Small intestine (tissue), 7 donors: ENCODE results near the gene THSD7A. TPM values are rescaled to one million over a fixed set of nuclear protein-coding genes. Genes with fewer than 3 reads are reported as not detected.

Experiments used
- DNase-seq, 2 donors: peaks; one replicate each; pipeline versions ENCODE4 v3.0.0 to v3.0.0-alpha.2; 2013
- FAIRE-seq: peaks from 2 replicates; lab custom pipeline; 2012; peaks lifted over from hg19 to GRCh38; lab: Jason Lieb, UNC
- H3K27ac ChIP-seq, 3 donors: one replicate each; pipeline ENCODE4 v1.5.1; 2013; ENCODE audit warnings: low read length in 2 of 3, mild to moderate bottlenecking in 2 of 3, control low read depth in 1 of 3, inconsistent platforms in 1 of 3, low read depth in 1 of 3, moderate library complexity in 1 of 3
- H3K27me3 ChIP-seq, 3 donors: one replicate each; pipeline ENCODE4 v1.6.1; 2013; ENCODE audit warnings: low read length in 3 of 3, inconsistent platforms in 1 of 3; ENCODE audit not compliant: control insufficient read depth in 3 of 3, insufficient read depth in 3 of 3
- H3K36me3 ChIP-seq, 3 donors: one replicate each; pipeline ENCODE4 v1.6.1; 2013; ENCODE audit warnings: low read length in 3 of 3, inconsistent platforms in 1 of 3, low read depth in 1 of 3, mild to moderate bottlenecking in 1 of 3, moderate library complexity in 1 of 3; ENCODE audit not compliant: control insufficient read depth in 3 of 3, insufficient read depth in 2 of 3
- H3K4me1 ChIP-seq, 3 donors: one replicate each; pipeline ENCODE4 v1.6.1; 2013; ENCODE audit warnings: low read length in 2 of 3, inconsistent platforms in 1 of 3, low read depth in 1 of 3, mild to moderate bottlenecking in 1 of 3, moderate library complexity in 1 of 3; ENCODE audit not compliant: control insufficient read depth in 3 of 3, insufficient read depth in 2 of 3
- H3K4me3 ChIP-seq, 3 donors: one replicate each; pipeline ENCODE4 v1.5.1; 2013; ENCODE audit warnings: low read length in 3 of 3, control low read depth in 1 of 3, inconsistent platforms in 1 of 3, low read depth in 1 of 3, mild to moderate bottlenecking in 1 of 3, moderate library complexity in 1 of 3
- H3K9me3 ChIP-seq, 2 donors: one replicate each; pipeline ENCODE4 v1.6.1; 2013; ENCODE audit warnings: low read depth in 1 of 2, low read length in 1 of 2; ENCODE audit not compliant: control insufficient read depth in 2 of 2, insufficient read depth in 1 of 2
- WGBS, 3 donors: extraction: QIAGEN DNeasy Blood & Tissue Kit; methylation state at CpG; one replicate each; pipeline ENCODE4 v1.1.7; 2013; 5-methylcytosine and 5-hydroxymethylcytosine counted together
- polyA plus RNA-seq, 4 donors: library from polyadenylated mRNA; stranded (reverse) in 3 of 4; unstranded in 1 of 4; fragments of 200-250 nt in 3 of 4; fragments of 120-200 nt in 1 of 4; gene quantifications; one replicate each; pipeline versions ENCODE4 v1.2.1 to v1.2.3, GENCODE V29; 2013
- donor health status: healthy with polysubstance abuse.
- donor health status: control.
- donor health status: control.
- donor health status: Bipolar disorder and iron deficiency.
- donor health status: healthy.

THSD7A gene
- polyA plus RNA-seq, 4 donors, result 1.1 to 3.5 TPM; not detected in 2

DNA sequence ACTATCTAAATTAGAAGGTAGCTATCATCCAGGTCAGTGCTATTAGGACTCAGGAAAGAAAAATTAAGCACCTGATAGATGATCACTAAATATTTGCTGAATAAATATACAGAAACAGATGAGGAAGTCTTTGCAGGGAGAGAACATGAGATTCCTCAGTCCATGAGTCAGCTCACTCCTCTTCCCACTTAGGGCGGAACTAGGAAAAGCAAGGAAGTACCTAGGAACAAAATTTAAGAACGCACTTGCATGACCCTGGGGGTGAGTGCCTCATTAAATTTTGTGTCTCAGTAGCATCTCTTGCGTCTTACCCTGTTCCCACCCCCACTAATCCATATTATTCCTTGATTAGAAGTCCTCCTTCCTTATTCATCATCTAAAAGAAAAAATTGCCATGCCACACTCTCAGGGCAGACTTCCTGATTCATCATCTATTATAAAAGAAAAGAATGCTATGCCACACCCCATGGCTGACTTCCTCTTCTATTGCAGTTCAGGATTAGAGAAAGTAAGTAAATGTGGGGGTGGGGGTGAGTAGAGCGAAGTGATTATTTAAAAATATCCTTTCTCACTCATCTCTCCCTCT is 208.8 kb downstream of the THSD7A start:
- no peaks in the 10 kb centered on the region for H3K27me3 ChIP-seq
- no peaks in the 10 kb centered on the region for H3K36me3 ChIP-seq
- no peak overlapping the region for H3K4me3 ChIP-seq
- WGBS, 3 donors, result 80 to 88% (median 85%) methylated on average over 4 of the region's 4 CpGs
- no peak overlapping the region for H3K27ac ChIP-seq
- no peaks in the 10 kb centered on the region for H3K4me1 ChIP-seq
- FAIRE-seq, result no peak
- DNase-seq, result no peak
- no peaks in the 10 kb centered on the region for H3K9me3 ChIP-seq

DNA sequence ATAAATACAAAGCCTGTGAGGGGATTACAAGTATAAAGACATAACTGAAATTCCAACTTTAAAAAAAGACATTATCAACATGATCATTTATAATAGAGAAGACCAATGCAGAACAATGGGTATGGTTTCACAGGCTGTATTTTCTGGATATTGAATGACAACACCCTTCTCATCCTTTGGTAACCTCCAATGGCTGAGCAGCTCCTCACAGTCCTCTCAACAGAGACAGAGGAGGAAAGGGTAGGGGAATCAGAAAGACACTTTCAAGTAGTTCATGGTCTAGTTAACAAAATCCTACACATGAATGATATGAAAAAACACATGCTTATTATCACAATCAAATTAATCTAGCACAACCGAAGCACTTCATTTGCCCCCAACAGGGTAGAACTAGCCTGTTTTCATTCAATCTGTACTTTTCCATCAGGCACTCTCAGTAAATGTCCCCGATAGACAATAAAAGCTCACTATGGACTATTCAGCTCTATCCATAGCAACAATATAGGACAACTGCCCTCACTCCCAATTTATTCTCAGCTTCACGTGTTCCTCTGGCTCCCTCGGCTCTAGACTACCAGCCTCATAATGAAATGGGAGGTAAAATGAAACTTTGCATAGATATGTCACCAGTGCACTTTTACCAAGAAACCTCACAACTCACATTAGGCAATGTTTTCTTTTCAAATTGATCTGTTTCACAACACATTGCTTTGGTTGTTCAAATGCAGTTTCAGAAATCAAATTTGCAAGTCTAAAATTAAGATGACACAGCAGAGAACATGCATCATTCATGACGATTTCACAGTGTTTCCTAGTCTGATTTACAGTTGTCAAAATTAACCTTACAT is 211.4 kb downstream of the THSD7A start:
- WGBS, 3 donors, result 79 to 86% (median 79%) methylated on average over 5 of the region's 5 CpGs
- DNase-seq (no peak), FAIRE-seq (no peak)
- Histone ChIP-seq H3K27ac (no peak overlapping the region), H3K4me1 (no peaks in the 10 kb centered on the region), H3K36me3 (no peaks in the 10 kb centered on the region), H3K9me3 (no peaks in the 10 kb centered on the region), H3K4me3 (no peak overlapping the region), H3K27me3 (no peaks in the 10 kb centered on the region)

DNA sequence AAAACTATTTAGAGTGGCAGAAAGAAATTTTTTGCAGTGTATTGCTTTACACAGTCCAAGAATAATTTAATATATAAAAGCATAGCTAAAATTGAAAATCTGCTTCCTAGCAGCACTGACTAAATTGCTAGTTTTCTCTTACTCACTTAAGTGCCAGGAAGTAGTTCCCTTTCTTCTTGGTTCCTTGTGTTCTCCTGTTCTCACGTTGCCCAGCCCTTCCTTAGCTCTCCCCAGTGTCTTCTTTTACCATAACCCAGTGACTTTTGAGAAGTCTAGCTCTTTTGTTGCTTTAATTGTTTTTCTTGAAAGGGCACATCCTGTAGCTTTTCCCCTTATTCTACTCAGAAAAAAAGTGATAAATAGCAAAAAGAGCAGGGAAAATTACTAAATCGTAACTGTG is 215.5 kb downstream of the THSD7A start:
- Histone ChIP-seq H3K27ac (no peak overlapping the region), H3K4me3 (no peak overlapping the region), H3K27me3 (no peaks in the 10 kb centered on the region), H3K36me3 (no peaks in the 10 kb centered on the region), H3K4me1 (no peaks in the 10 kb centered on the region), H3K9me3 (no peaks in the 10 kb centered on the region)
- DNase-seq (no peak), FAIRE-seq (no peak)
- 50 to 79% (median 58%) methylated on average over 2 of the region's 2 CpGs for WGBS, 3 donors

DNA sequence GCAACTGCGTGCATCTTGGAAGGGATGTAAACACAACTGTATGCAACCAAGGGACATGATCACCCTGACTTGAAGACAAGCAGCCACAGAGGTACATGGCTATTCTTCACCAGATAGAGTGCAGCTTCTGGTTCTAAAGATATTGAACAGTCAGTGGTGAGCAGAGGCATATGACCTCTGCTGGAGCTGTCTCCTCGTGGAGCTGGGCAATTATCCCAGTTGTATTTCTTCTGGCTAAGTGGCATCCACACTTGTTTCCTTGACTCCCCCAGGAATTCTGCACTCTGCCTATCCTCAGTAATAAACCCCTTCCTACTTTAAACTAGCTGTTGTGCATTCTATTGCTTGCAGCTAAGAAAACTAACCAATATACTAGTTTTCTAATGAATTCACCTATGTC is 216.8 kb downstream of the THSD7A start:
- 65 to 76% (median 74%) methylated on average over 2 of the region's 2 CpGs for WGBS, 3 donors

DNA sequence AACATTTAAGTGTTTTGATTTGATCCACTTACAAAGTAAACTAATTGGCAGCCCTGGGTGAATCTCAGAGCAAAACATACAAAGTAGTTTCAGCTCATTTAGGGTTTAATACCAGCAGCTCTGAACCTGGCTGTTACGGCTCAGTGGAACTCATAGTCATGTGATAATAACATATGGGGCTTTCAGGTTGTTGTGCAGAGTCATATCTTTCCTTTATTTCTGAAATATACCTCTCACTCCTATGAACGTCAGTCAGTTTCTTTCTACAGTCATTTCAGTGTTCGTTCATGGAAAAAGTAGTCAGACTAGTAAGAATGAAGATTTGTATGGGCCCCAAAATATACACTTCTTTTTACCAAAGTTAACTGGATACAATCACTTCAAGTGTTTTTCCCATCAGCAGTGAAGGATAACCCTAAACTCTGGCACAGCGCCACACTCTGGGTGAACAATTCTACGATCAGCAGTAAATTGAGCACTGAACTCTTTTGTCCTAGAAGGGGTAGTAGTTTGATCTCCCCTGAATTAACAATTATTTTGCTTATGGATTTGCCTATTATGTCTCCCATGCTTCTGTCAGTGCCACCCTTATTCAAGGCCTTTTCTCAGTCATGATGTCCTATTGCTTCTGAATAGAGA is 218.6 kb downstream of the THSD7A start:
- FAIRE-seq, result no peak
- no peak for DNase-seq
- WGBS, 3 donors, result 74 to 89% (median 79%) methylated on average over 5 of the region's 5 CpGs

More for the DNA sequence above, 216.8 kb downstream of the THSD7A start:
- Histone ChIP-seq H3K4me3 (no peak overlapping the region), H3K9me3 (no peaks in the 10 kb centered on the region), H3K36me3 (no peaks in the 10 kb centered on the region), H3K27ac (no peak overlapping the region), H3K27me3 (no peaks in the 10 kb centered on the region), H3K4me1 (no peaks in the 10 kb centered on the region)
- no peak for DNase-seq
- no peak for FAIRE-seq

DNA sequence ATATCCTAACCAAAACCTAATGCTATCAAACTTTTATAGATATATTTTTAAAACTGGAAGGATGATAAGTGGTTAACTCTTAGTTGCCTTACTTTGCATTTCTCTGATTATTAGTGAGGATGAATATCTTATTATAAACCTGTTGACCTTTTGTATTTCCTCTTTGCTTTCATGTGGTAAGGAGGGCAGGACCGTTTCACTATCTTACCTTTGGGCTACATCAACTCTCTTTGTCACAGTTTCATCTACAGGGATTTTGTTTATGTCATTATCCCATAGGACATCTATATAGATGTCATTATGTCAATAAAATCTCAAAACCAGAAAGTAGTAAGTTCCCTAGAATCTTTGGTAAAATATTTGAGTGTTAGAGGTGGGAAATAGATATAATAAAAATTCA is 219.3 kb downstream of the THSD7A start:
- 43 to 66% (median 51%) methylated on average over 1 of the region's 1 CpG for WGBS, 3 donors
- no peak overlapping the region for H3K27ac ChIP-seq
- no peaks in the 10 kb centered on the region for H3K27me3 ChIP-seq
- no peaks in the 10 kb centered on the region for H3K4me1 ChIP-seq
- no peaks in the 10 kb centered on the region for H3K36me3 ChIP-seq
- no peaks in the 10 kb centered on the region for H3K9me3 ChIP-seq
- no peak overlapping the region for H3K4me3 ChIP-seq
- no peak for DNase-seq
- FAIRE-seq, result no peak

More for the DNA sequence above, 218.6 kb downstream of the THSD7A start:
- Histone ChIP-seq H3K4me3 (no peak overlapping the region), H3K27ac (no peak overlapping the region), H3K27me3 (no peaks in the 10 kb centered on the region), H3K9me3 (no peaks in the 10 kb centered on the region), H3K36me3 (no peaks in the 10 kb centered on the region), H3K4me1 (no peaks in the 10 kb centered on the region)

DNA sequence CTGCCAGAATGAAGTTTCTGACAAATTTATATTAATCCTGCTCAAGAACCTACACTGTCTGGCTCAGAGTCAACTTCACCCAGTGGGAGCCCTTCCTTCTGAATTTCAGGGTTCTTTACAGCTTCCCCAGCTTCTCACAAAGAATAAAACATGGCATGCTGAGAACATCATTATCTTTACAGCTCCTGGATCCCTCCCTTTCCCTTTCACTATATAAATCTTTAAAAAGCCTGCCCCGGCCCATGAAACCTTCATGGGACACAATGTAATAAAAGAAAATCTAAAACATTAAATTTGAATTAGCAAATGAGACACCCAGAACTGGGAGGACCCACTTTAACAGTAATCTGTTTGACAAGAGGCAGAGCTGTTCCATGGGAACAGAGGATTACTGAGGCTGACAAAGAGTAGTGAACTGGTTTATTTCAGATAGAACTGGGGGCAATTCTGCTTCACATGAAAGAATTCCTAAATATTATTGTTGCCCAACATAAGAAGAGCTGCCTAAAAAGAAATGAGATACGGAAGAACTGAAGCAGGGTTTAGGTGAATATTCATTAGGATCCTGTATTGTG is 222.8 kb downstream of the THSD7A start:
- H3K36me3 ChIP-seq, result no peaks in the 10 kb centered on the region
- H3K27ac ChIP-seq, result no peak overlapping the region
- no peak overlapping the region for H3K4me3 ChIP-seq
- FAIRE-seq (no peak), DNase-seq (no peak)
- WGBS, 3 donors, result 61 to 83% (median 68%) methylated on average over 2 of the region's 2 CpGs
- H3K27me3 ChIP-seq, result no peaks in the 10 kb centered on the region
- no peaks in the 10 kb centered on the region for H3K9me3 ChIP-seq
- H3K4me1 ChIP-seq, result no peaks in the 10 kb centered on the region

DNA sequence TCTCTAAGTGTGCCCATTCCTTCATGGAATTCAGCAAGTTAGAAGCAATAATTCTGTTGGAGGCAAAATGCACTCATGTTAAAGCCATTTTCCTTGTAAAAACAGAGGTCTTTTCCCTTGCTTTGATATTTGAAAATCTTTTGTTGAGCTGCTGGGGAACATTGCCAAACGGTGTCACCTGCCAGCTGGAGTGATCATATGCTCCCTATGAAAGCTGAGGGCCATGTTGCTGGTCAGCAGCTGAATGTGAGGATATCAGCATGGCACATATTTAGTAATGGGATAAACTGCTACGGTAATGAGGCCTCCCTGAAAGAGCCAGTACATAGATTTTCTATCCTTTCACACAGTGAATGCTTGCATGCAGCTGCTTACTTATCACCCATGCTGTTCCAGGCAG is 224.3 kb downstream of the THSD7A start:
- Histone ChIP-seq H3K4me3 (no peak overlapping the region), H3K27me3 (no peaks in the 10 kb centered on the region), H3K9me3 (no peaks in the 10 kb centered on the region), H3K4me1 (no peaks in the 10 kb centered on the region), H3K36me3 (no peaks in the 10 kb centered on the region), H3K27ac (no peak overlapping the region)
- DNase-seq (no peak), FAIRE-seq (no peak)
- WGBS, 3 donors, result 31 to 50% (median 42%) methylated on average over 2 of the region's 2 CpGs
